22Rv1 (cell line): Measurements from ENCODE around the gene TMC6.

ENCODE experiments used
- H3K27ac ChIP-seq: fragments of 450-650 bp; 2 replicates; pipeline ENCODE4 v1.5.1; 2017
- CTCF ChIP-seq: fragments of 450-650 bp; IDR thresholded peaks from 2 replicates; pipeline ENCODE4 v1.5.1; 2017; ENCODE audit warnings: mild to moderate bottlenecking
- ZFX ChIP-seq: fragments of 450-650 bp; IDR thresholded peaks from 2 replicates; pipeline ENCODE4 v1.6.1; 2017; ENCODE audit warnings: antibody characterized with exemption, borderline replicate concordance

The TMC6 gene

GRCh38 chr17:78111727-78112517 is 16.6 kb downstream of the TMC6 start:
- no peak for TF ChIP-seq ZFX
- TF ChIP-seq CTCF, result no peak
- no peak overlapping the region for H3K27ac ChIP-seq

DNA sequence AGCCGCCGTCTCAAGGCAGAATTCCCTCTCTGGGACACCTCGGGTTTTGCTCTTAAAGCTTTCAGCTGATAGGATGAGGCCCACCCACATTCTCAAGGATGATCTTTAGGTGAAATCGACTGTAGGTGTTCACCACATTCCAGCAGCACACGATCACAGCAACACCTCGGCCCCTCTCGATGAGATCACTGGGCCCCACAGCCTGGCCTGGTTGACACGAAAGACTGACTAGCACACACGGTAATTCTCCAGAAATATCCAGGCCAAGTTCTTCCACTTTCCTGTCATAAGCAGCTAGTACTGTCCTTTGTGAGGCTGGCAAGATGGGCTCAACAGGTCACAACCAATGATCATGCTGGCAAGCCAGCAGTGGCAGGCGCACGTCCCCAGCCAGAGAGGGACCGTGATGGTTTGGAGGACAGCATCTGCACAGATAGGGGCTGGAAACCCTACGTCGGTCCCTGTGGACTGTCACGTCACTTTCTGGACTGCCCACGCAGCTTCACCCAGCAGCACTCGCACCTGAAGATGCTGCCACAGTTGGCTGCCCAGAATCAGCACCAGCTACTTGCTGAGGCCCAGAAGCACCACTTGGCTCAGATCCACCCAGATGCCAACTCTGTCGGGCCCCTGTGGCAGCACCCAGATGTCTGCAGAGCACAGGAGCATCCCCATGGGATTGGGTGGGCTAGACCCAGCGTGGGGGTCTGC is 17.4 kb downstream of the TMC6 start:
- TF ChIP-seq CTCF, result no peak
- no peak for TF ChIP-seq ZFX
- no peak overlapping the region for H3K27ac ChIP-seq

- no peak overlapping the region for H3K27ac ChIP-seq
- TF ChIP-seq ZFX (no peak), CTCF (no peak)
These were observed 18.1 kb downstream of the TMC6 start for GRCh38 chr17:78110363-78111015.

DNA sequence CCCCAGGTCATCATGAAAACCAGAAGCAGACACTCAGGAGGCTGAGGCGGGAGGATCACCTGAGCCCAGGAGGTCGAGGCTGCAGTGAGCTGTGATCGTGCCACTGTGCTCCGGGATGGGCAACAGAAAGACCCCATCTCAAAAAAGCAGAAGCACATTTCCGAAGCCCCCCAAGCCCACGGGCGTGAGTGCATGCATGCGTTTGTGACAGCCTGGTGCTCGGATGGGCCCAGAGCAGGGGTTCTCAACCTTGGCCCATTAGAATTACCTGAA is 19.1 kb downstream of the TMC6 start:
- TF ChIP-seq CTCF, result no peak
- TF ChIP-seq ZFX, result no peak
- no peak overlapping the region for H3K27ac ChIP-seq

DNA sequence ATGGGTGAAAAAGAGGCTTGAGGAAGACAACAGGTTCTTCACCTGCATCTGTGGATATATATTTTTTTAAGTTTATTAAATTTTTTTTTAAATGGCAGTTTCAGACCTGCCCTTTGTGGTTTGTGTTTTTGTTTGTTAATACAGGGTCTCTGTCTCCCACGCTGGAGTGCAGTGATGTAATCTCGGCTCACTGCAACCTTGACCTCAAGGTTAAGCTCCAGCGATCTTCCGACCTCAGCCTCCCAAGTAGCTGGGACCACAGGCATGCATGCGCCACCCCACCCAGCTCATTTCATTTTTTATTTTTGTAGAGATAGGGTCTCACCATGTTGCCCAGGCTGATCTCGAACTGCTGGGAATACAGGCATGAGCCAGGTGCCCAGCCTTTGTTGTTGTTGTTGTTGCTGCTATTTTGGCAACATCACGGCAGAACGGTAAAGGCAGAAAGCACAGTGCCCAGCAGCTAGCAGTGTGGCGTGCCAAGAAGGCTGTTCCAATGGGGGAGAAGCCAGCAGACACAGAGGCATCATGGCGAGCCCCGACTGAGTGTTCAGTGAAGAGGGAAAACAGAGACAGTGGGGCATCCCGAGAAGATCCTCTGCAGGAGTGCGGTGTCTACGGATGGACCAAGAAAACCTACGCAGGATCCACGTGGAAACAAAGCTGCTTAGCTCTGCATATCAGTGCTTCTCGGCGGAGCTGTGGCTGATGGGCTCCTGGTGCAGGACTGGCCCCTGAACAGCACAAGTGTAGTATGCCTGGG is 19.6 kb downstream of the TMC6 start:
- no peak overlapping the region for H3K27ac ChIP-seq
- TF ChIP-seq CTCF, result no peak
- TF ChIP-seq ZFX, result no peak

DNA sequence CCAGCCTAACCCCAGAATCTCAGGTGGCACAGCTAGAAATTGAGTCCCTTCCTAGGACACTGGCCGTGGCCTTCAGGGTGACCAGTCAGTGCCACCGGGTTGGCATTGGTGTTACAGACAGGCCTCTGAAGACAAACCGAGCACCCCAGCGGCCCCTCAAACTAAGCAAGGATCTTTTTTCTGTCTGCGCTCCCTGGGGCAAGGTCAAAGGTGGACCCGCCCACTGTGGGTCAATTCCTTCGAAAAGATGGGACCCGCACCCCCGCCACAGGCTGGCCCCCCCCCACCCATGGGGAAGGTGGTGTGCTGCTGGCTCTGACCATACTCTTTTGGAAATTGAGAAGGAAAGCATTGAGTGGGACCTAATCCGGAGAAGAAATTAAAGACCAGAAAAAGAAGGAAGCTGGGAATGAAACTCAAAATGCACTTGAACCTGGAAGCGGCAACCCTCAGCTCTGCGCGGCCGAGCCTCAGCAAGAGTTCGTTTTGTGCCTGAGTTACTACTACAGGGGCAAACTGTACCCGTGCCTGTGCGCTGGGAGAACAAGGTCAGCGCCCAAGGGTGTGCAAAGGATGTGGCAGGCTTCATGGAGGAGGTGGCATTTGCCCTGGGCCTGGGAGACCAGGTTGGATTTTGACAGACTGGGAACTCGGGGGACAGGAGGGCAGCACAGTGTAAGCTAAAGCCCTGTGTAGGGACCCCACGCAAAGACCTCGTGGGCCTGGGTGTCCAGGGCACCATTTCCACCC is 20.4 kb downstream of the TMC6 start:
- no peak for TF ChIP-seq ZFX
- TF ChIP-seq CTCF, result no peak
- no peak overlapping the region for H3K27ac ChIP-seq
